Osteoblast (primary cell): Measurements from ENCODE around the gene PTPRZ1. TPM values are rescaled to one million over a fixed set of nuclear protein-coding genes. Genes with fewer than 3 reads are reported as not detected.
A peak's percentile ranks its signal among the peaks of the same experiment; 100 is the strongest.

Experiments
- DNase-seq: peaks from one replicate; pipeline ENCODE4 v3.0.0; 2011; ENCODE audit warnings: low spot score, mixed read lengths; ENCODE audit not compliant: insufficient read length; ENCODE audit errors: missing footprints
- H2AFZ ChIP-seq: 2 replicates; pipeline ENCODE4 v1.6.0; 2011; ENCODE audit warnings: mild to moderate bottlenecking, low read length
- H3K27ac ChIP-seq: 2 replicates; pipeline ENCODE4 v1.5.1; 2011; ENCODE audit warnings: mild to moderate bottlenecking, low read depth, low read length, moderate library complexity
- H3K27me3 ChIP-seq: 2 replicates; pipeline ENCODE4 v1.6.0; 2012; ENCODE audit warnings: mild to moderate bottlenecking, control low read depth, inconsistent platforms, low read length, moderate library complexity; ENCODE audit not compliant: insufficient read depth
- H3K36me3 ChIP-seq: 2 replicates; pipeline ENCODE4 v1.5.1; 2011; ENCODE audit warnings: mild to moderate bottlenecking, low read length, control low read depth, moderate library complexity; ENCODE audit not compliant: insufficient read depth
- H3K4me1 ChIP-seq: 2 replicates; pipeline ENCODE4 v1.5.1; 2011; ENCODE audit warnings: mild to moderate bottlenecking, low read length, control low read depth, moderate library complexity; ENCODE audit not compliant: insufficient read depth
- H3K4me2 ChIP-seq: 2 replicates; pipeline ENCODE4 v1.6.0; 2011; ENCODE audit warnings: mild to moderate bottlenecking, low read length; ENCODE audit not compliant: insufficient read depth
- H3K4me3 ChIP-seq: fragments of 200-600 bp; sonication (generic); 3 replicates; pipeline ENCODE4 v1.5.1; 2012; ENCODE audit warnings: mild to moderate bottlenecking, low read length, inconsistent platforms; ENCODE audit not compliant: insufficient read depth
- H3K79me2 ChIP-seq: 2 replicates; pipeline ENCODE4 v1.6.0; 2012; ENCODE audit warnings: mild to moderate bottlenecking, low read length, control low read depth, inconsistent platforms; ENCODE audit not compliant: insufficient read depth
- H3K9me3 ChIP-seq: 2 replicates; pipeline ENCODE4 v1.5.1; 2011; ENCODE audit warnings: low read depth, low read length, control low read depth
- H4K20me1 ChIP-seq: 2 replicates; pipeline ENCODE4 v1.6.0; 2012; ENCODE audit warnings: mild to moderate bottlenecking, low read length, control low read depth; ENCODE audit not compliant: insufficient read depth
- CTCF ChIP-seq: IDR thresholded peaks from 2 replicates; pipeline ENCODE4 v1.5.1; 2011; ENCODE audit warnings: mild to moderate bottlenecking, low read depth, low read length, moderate library complexity; ENCODE audit errors: extremely low read depth
- total RNA-seq: library from RNA; depleted of rRNA; stranded (reverse); fragments of >200 nt; gene quantifications from 2 replicates; pipeline ENCODE4 v1.2.3, GENCODE V29; 2012

PTPRZ1 gene
- total RNA-seq, 1 donor, result not detected

- DNase-seq, result no peak
- no peak for TF ChIP-seq CTCF
- no peaks in the 10 kb centered on the region for H3K79me2 ChIP-seq
- no peaks in the 10 kb centered on the region for H3K4me1 ChIP-seq
- H3K9me3 ChIP-seq, result no peaks in the 10 kb centered on the region
- H3K36me3 ChIP-seq, result no peaks in the 10 kb centered on the region
- no peaks in the 10 kb centered on the region for H3K27me3 ChIP-seq
- no peak overlapping the region for H3K4me2 ChIP-seq
- no peaks in the 10 kb centered on the region for H4K20me1 ChIP-seq
- H3K4me3 ChIP-seq, result no peak overlapping the region
- no peak overlapping the region for H2AFZ ChIP-seq
- H3K27ac ChIP-seq, result no peak overlapping the region
Measured at GRCh38 chr7:122082160-122082559, 209.2 kb downstream of the PTPRZ1 start.

GRCh38 chr7:122082670-122083069 lies 209.7 kb downstream of the PTPRZ1 start:
- Histone ChIP-seq H3K4me1 (no peaks in the 10 kb centered on the region), H2AFZ (no peak overlapping the region), H3K9me3 (no peaks in the 10 kb centered on the region), H3K4me3 (no peak overlapping the region), H3K79me2 (no peaks in the 10 kb centered on the region), H3K36me3 (no peaks in the 10 kb centered on the region), H3K27me3 (no peaks in the 10 kb centered on the region), H3K4me2 (no peak overlapping the region), H3K27ac (no peak overlapping the region), H4K20me1 (no peaks in the 10 kb centered on the region)
- DNase-seq, result no peak
- no peak for TF ChIP-seq CTCF

GRCh38 chr7:122092964-122093797 lies 220.2 kb downstream of the PTPRZ1 start:
- H2AFZ ChIP-seq, result peak overlapping the region; percentile 50
- H3K4me3 ChIP-seq, result no peak overlapping the region
- no peak overlapping the region for H3K4me2 ChIP-seq
- no peaks in the 10 kb centered on the region for H4K20me1 ChIP-seq
- H3K27ac ChIP-seq, result no peak overlapping the region
- DNase-seq, result peak; percentile 44
- no peaks in the 10 kb centered on the region for H3K27me3 ChIP-seq
- H3K4me1 ChIP-seq, result no peaks in the 10 kb centered on the region
- H3K36me3 ChIP-seq, result no peaks in the 10 kb centered on the region
- H3K79me2 ChIP-seq, result no peaks in the 10 kb centered on the region
- TF ChIP-seq CTCF, result peak; percentile 90
- no peaks in the 10 kb centered on the region for H3K9me3 ChIP-seq

GRCh38 chr7:122094549-122094948 lies 221.6 kb downstream of the PTPRZ1 start:
- Histone ChIP-seq H3K27me3 (no peaks in the 10 kb centered on the region), H3K79me2 (no peaks in the 10 kb centered on the region), H3K4me1 (no peaks in the 10 kb centered on the region), H4K20me1 (no peaks in the 10 kb centered on the region), H3K27ac (no peak overlapping the region), H3K4me3 (no peak overlapping the region), H3K4me2 (no peak overlapping the region), H3K9me3 (no peaks in the 10 kb centered on the region), H2AFZ (no peak overlapping the region), H3K36me3 (no peaks in the 10 kb centered on the region)
- DNase-seq, result no peak
- no peak for TF ChIP-seq CTCF
